ENCODE measurements around the gene STPG4.

The STPG4 gene

GRCh38 chr2:47079515-47080412 is 75.3 kb downstream of the STPG4 start:
- H3K4me1 ChIP-seq (ENCODE audit: low read depth, poor library complexity, severe bottlenecking) = no peaks in the 10 kb centered on the region
- no peak overlapping the region for H3K4me3 ChIP-seq (IDR thresholded peaks at IDR 0.05; ENCODE audit: insufficient read depth, low read depth, low read length)
- H3K27me3 ChIP-seq (ENCODE audit: insufficient read depth, low read depth) = no peaks in the 10 kb centered on the region
- no peaks in the 10 kb centered on the region for H3K79me2 ChIP-seq (ENCODE audit: insufficient read depth, low read depth)
- TF ChIP-seq, protein P1, sequence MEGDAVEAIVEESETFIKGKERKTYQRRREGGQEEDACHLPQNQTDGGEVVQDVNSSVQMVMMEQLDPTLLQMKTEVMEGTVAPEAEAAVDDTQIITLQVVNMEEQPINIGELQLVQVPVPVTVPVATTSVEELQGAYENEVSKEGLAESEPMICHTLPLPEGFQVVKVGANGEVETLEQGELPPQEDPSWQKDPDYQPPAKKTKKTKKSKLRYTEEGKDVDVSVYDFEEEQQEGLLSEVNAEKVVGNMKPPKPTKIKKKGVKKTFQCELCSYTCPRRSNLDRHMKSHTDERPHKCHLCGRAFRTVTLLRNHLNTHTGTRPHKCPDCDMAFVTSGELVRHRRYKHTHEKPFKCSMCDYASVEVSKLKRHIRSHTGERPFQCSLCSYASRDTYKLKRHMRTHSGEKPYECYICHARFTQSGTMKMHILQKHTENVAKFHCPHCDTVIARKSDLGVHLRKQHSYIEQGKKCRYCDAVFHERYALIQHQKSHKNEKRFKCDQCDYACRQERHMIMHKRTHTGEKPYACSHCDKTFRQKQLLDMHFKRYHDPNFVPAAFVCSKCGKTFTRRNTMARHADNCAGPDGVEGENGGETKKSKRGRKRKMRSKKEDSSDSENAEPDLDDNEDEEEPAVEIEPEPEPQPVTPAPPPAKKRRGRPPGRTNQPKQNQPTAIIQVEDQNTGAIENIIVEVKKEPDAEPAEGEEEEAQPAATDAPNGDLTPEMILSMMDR (conservative IDR thresholded peaks at IDR 0.05; ENCODE audit: low read depth, low read length) = no peak
- H3K27ac ChIP-seq = no peak overlapping the region
- no peak overlapping the region for H3K4me2 ChIP-seq
- no peaks in the 10 kb centered on the region for H4K20me1 ChIP-seq (ENCODE audit: insufficient read depth)
- no peak overlapping the region for H2AFZ ChIP-seq (ENCODE audit: low read depth)
- no peak overlapping the region for H3K9ac ChIP-seq
- no peaks in the 10 kb centered on the region for H3K36me3 ChIP-seq (ENCODE audit: insufficient read depth)

DNA sequence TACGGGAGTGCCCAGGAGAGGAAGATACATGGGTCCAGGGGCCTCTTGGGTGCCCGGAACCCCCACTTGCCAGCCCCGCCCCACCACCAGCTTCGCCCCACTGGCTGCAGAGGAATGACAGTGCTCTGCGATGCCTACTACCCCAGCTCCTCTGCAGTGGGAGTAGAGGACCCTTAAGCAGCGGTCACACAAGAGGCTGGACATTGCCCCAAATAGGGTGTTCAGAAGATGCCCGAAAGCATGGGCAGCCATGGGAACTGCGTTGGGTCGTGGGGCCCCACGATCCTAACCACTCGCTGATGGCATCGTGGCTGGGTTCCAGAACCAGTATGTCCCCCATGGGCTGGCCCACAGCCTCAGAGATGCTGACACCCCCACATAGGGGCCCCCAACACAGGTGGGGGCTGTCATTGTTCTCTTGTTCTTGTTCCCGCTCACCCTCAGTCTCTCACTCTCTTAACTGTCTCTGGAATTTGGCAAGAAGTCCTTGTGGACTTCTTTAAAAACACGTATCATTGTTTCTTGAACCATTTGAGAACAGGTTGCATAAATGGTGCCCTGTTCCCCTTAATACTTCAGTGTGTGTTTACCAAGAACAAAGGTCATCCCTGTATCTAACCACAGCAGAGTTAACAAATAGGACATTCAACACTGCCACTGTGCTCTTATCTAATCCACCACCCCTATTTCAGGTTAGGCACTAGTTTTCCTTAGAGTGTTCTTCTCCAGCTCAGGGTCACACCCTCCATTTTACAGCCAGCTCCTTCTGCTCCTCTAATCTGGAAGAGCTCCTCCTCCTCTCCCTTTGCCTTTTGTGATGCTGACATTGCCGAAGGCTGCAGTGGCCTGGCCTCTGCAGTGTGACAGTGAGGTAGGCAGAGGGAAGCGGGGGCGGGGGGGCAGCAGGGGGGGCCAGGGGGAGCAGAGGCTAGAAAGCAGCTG is 76.3 kb downstream of the STPG4 start:
- H3K4me1 ChIP-seq (ENCODE audit: low read depth, poor library complexity, severe bottlenecking) = no peaks in the 10 kb centered on the region
- no peaks in the 10 kb centered on the region for H3K27me3 ChIP-seq (ENCODE audit: insufficient read depth, low read depth)
- H4K20me1 ChIP-seq (ENCODE audit: insufficient read depth) = no peaks in the 10 kb centered on the region
- TF ChIP-seq, protein P1 (conservative IDR thresholded peaks at IDR 0.05; ENCODE audit: low read depth, low read length) = no peak
- H3K9ac ChIP-seq = no peak overlapping the region
- H3K4me2 ChIP-seq = no peak overlapping the region
- no peaks in the 10 kb centered on the region for H3K36me3 ChIP-seq (ENCODE audit: insufficient read depth)
- H3K79me2 ChIP-seq (ENCODE audit: insufficient read depth, low read depth) = no peaks in the 10 kb centered on the region
- no peak overlapping the region for H3K4me3 ChIP-seq (IDR thresholded peaks at IDR 0.05; ENCODE audit: insufficient read depth, low read depth, low read length)
- H2AFZ ChIP-seq (ENCODE audit: low read depth) = no peak overlapping the region
- no peak overlapping the region for H3K27ac ChIP-seq

DNA sequence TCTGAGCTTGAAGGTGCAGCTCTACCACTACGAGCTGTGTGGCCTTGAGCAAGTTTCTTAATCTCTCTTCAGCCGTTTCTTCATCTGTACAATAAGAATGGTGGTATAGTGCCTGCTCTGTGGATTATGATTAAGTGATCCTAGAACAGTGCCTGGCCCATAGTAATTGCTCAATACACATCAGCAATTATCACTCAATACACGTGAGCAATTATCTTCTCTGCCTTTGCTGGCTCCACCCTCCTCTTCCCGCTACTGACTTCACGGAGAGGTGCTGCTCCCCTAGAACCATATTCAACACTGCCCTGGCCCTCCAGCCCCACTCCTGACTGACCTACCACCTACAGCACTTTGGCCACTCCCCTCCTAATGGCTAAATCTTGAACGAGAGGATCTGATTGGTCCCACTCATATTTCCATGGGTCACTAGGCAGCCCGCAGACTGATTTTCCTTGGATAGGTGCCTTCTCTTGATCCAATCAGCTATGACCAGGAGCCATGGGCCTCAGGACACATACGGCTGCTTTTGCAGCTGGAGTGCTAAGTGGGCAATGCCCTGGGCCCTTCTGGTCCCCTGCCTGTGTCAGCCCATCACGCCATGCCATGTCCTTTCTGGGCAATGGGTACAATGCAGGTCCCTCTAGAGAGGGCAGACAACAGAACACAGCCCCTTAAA is 77.5 kb downstream of the STPG4 start:
- Histone ChIP-seq H3K4me2 (no peak overlapping the region), H3K36me3 (ENCODE audit: insufficient read depth) (no peaks in the 10 kb centered on the region; the same call in 1 of the 2 replicates), H3K27me3 (ENCODE audit: insufficient read depth, low read depth) (no peaks in the 10 kb centered on the region), H3K79me2 (ENCODE audit: insufficient read depth, low read depth) (no peaks in the 10 kb centered on the region), H3K4me1 (ENCODE audit: low read depth, poor library complexity, severe bottlenecking) (no peaks in the 10 kb centered on the region), H2AFZ (ENCODE audit: low read depth) (no peak overlapping the region), H3K27ac (no peak overlapping the region), H3K9ac (no peak overlapping the region), H3K4me3 (IDR thresholded peaks at IDR 0.05; ENCODE audit: insufficient read depth, low read depth, low read length) (no peak overlapping the region), H4K20me1 (ENCODE audit: insufficient read depth) (no peaks in the 10 kb centered on the region)
- TF ChIP-seq, protein P1 (conservative IDR thresholded peaks at IDR 0.05; ENCODE audit: low read depth, low read length) = no peak

All from KMS-11 (cell line).